Ishikawa (cell line): ENCODE measurements around the gene LRFN2.

Source experiments
- CEBPB ChIP-seq: IDR thresholded peaks from 2 replicates; pipeline ENCODE4 v1.6.1; 2012
- CREB1 ChIP-seq: IDR thresholded peaks from 2 replicates; pipeline ENCODE4 v1.6.1; 2012; ENCODE audit warnings: low read depth
- EGR1 ChIP-seq: IDR thresholded peaks from 2 replicates; pipeline ENCODE4 v1.6.1; 2012
- EP300 ChIP-seq: IDR thresholded peaks from 2 replicates; pipeline ENCODE4 v1.6.1; 2012; ENCODE audit warnings: borderline replicate concordance
- FOXM1 ChIP-seq: IDR thresholded peaks from 2 replicates; pipeline ENCODE4 v1.6.1; 2012; ENCODE audit warnings: low read depth, borderline replicate concordance
- MAX ChIP-seq: IDR thresholded peaks from 2 replicates; pipeline ENCODE4 v1.6.1; 2012
- NFIC ChIP-seq: IDR thresholded peaks from 2 replicates; pipeline ENCODE4 v1.6.1; 2012
- RAD21 ChIP-seq: IDR thresholded peaks from 2 replicates; pipeline ENCODE4 v1.6.1; 2012; ENCODE audit warnings: low read depth
- REST ChIP-seq: IDR thresholded peaks from 2 replicates; pipeline ENCODE4 v1.6.1; 2012; ENCODE audit warnings: low read depth, mild to moderate bottlenecking
- TAF1 ChIP-seq: IDR thresholded peaks from 2 replicates; pipeline ENCODE4 v1.6.1; 2012; ENCODE audit warnings: low read depth, mild to moderate bottlenecking
- TCF12 ChIP-seq: IDR thresholded peaks from 2 replicates; pipeline ENCODE4 v1.6.1; 2012; ENCODE audit warnings: low read depth
- TEAD4 ChIP-seq: IDR thresholded peaks from 2 replicates; pipeline ENCODE4 v1.6.1; 2012
- USF1 ChIP-seq: IDR thresholded peaks from 2 replicates; pipeline ENCODE4 v1.6.1; 2012
- YY1 ChIP-seq: IDR thresholded peaks from 2 replicates; pipeline ENCODE4 v1.6.1; 2012; ENCODE audit warnings: low read depth
- ZBTB7A ChIP-seq: IDR thresholded peaks from 2 replicates; pipeline ENCODE4 v1.6.1; 2012; ENCODE audit warnings: low read depth

Gene LRFN2

GRCh38 chr6:40543146-40543545, 44.0 kb downstream of the LRFN2 start:
- TF ChIP-seq REST (no peak), FOXM1 (no peak), USF1 (no peak), EP300 (no peak), TEAD4 (no peak), EGR1 (no peak), RAD21 (no peak), MAX (no peak), YY1 (no peak), CEBPB (no peak), TCF12 (no peak), TAF1 (no peak), ZBTB7A (no peak), CREB1 (no peak), NFIC (no peak)

- TF ChIP-seq TCF12, result no peak
- no peak for TF ChIP-seq USF1
- no peak for TF ChIP-seq YY1
- TF ChIP-seq TEAD4, result no peak
- TF ChIP-seq FOXM1, result no peak
- TF ChIP-seq TAF1, result no peak
These were observed 44.9 kb downstream of the LRFN2 start for GRCh38 chr6:40542175-40542764.

- no peak for TF ChIP-seq TAF1
- no peak for TF ChIP-seq USF1
- no peak for TF ChIP-seq MAX
- no peak for TF ChIP-seq YY1
- no peak for TF ChIP-seq TCF12
- no peak for TF ChIP-seq TEAD4
- TF ChIP-seq CEBPB, result no peak
- TF ChIP-seq RAD21, result no peak
- TF ChIP-seq FOXM1, result no peak
- no peak for TF ChIP-seq EGR1
- TF ChIP-seq ZBTB7A, result no peak
- no peak for TF ChIP-seq REST
- TF ChIP-seq EP300, result no peak
- TF ChIP-seq NFIC, result no peak
- no peak for TF ChIP-seq CREB1
These were observed 45.5 kb downstream of the LRFN2 start for GRCh38 chr6:40541556-40542174.

- no peak for TF ChIP-seq YY1
- no peak for TF ChIP-seq REST
- TF ChIP-seq CEBPB, result no peak
- no peak for TF ChIP-seq RAD21
- TF ChIP-seq USF1, result no peak
- no peak for TF ChIP-seq NFIC
These were observed 46.4 kb downstream of the LRFN2 start for GRCh38 chr6:40540790-40541189.
